Measurements from ENCODE around the gene RNF220.

RNF220 gene

GRCh38 chr1:44526295-44527073 lies 121.4 kb downstream of the RNF220 start:
- ChIA-PET CTCF (no interaction called here), POLR2A (no interaction called here)
- Histone ChIP-seq H3K4me1 (ENCODE audit: control insufficient read depth, insufficient read depth, low read length) (no peaks in the 10 kb centered on the region), H3K27ac (ENCODE audit: extremely low read depth, low read depth, low read length) (no peak overlapping the region), H3K36me3 (ENCODE audit: control insufficient read depth in 2 of 2, insufficient read depth in 1 of 2, low read length in 2 of 2) (no peaks in the 10 kb centered on the region), H3K9me3 (ENCODE audit: control insufficient read depth, insufficient read depth, low read depth, low read length) (no peaks in the 10 kb centered on the region), H3K4me3 (ENCODE audit: low read depth, low read length) (no peak overlapping the region)
- TF ChIP-seq PRDM1 (tag by site-specific recombination; IDR thresholded peaks at IDR 0.05) (peak; percentile 84), YY1 (tag by site-specific recombination; IDR thresholded peaks at IDR 0.05) (no peak), BCL11B (tag by site-specific recombination; IDR thresholded peaks at IDR 0.05; ENCODE audit: low read depth) (no peak), ZNF626 (tag by site-specific recombination; IDR thresholded peaks at IDR 0.05) (no peak), ZNF843 (tag by site-specific recombination; IDR thresholded peaks at IDR 0.05) (no peak)

DNA sequence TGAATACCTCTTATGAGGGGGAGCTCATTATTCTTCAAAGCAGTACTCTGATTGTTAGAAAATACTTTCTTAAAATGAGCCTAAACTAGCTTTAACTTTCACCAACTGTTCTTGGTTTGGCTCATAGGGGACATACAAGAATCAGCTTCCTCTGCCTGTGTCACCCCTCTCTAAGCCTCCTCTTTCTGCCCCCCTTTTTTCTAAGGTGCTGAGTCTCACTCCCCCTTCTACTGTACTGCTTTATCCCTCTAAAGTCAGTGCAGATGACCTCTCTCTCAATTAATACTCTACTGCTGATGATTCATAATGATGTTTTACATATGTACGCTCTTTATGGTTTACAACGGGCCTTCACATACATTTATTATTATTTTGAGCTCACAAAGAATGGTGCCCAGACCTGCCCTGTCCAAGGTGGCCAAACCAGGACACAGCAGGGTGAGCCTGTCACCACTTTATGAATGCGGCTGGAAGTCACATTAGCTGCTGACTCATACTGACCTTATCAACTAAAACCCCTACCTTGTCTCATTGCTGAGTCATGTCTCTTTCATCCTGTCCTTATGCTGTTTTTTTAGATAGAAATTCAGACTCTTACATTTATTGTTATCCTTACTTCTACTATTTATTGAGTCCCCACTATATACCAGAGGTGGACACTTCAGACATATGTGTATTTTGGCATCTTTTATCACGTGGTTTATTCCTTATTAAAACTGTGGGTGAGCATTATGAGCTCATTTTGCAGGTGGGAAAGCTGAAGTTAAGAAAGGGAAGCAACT lies 126.9 kb downstream of the RNF220 start:
- no peaks in the 10 kb centered on the region for H3K4me1 ChIP-seq (ENCODE audit: control insufficient read depth, insufficient read depth, low read length)
- H3K36me3 ChIP-seq (ENCODE audit: control insufficient read depth in 2 of 2, insufficient read depth in 1 of 2, low read length in 2 of 2), result no peaks in the 10 kb centered on the region
- ChIA-PET POLR2A (no interaction called here), CTCF (interaction anchor here (0.6 to 0.9 kb wide), 4 partner anchors 16 to 41 kb away, joined by 3 to 4 read pairs (median 3); no protein-coding TSS in a partner anchor)
- H3K27ac ChIP-seq (ENCODE audit: extremely low read depth, low read depth, low read length), result no peak overlapping the region
- H3K9me3 ChIP-seq (ENCODE audit: control insufficient read depth, insufficient read depth, low read depth, low read length), result no peaks in the 10 kb centered on the region
- H3K4me3 ChIP-seq (ENCODE audit: low read depth, low read length), result no peak overlapping the region
- TF ChIP-seq ZNF48 (tag by site-specific recombination; IDR thresholded peaks at IDR 0.05), result no peak
- TF ChIP-seq PRDM1 (tag by site-specific recombination; IDR thresholded peaks at IDR 0.05), result 0 out of 2 replicates have a peak, but pooled peaks have one; percentile 14
- TF ChIP-seq FEZF1 (tag by site-specific recombination; IDR thresholded peaks at IDR 0.05), result no peak
- peak; percentile 44 for TF ChIP-seq ZNF366 (tag by site-specific recombination; conservative IDR thresholded peaks at IDR 0.05)
- TF ChIP-seq SP7 (tag by site-specific recombination; IDR thresholded peaks at IDR 0.05), result peak; percentile 67
- TF ChIP-seq ZNF530 (tag by site-specific recombination; IDR thresholded peaks at IDR 0.05; ENCODE audit: low read depth), result no peak
- 0 out of 2 replicates have a peak, but pooled peaks have one; percentile 37 for TF ChIP-seq BCL11A (tag by site-specific recombination; IDR thresholded peaks at IDR 0.05; ENCODE audit: low read depth)
- TF ChIP-seq ZNF670 (tag by site-specific recombination; IDR thresholded peaks at IDR 0.05; ENCODE audit: low read depth), result no peak
- peak; percentile 77; the same call in 1 of the 2 replicates for TF ChIP-seq ZEB2 (tag by site-specific recombination; IDR thresholded peaks at IDR 0.05)
- TF ChIP-seq ZNF600 (tag by site-specific recombination; IDR thresholded peaks at IDR 0.05), result 0 out of 2 replicates have a peak, but pooled peaks have one; percentile 23
- no peak for TF ChIP-seq GFI1B (tag by site-specific recombination; IDR thresholded peaks at IDR 0.05)
- TF ChIP-seq ZNF639 (tag by site-specific recombination; IDR thresholded peaks at IDR 0.05), result no peak
- TF ChIP-seq WT1 (tag by site-specific recombination; IDR thresholded peaks at IDR 0.05), result no peak
- TF ChIP-seq ZNF521 (tag by site-specific recombination; IDR thresholded peaks at IDR 0.05), result no peak
- TF ChIP-seq ZNF202 (tag by site-specific recombination; IDR thresholded peaks at IDR 0.05; ENCODE audit: borderline replicate concordance), result no peak
- no peak for TF ChIP-seq ZNF610 (tag by site-specific recombination; IDR thresholded peaks at IDR 0.05; ENCODE audit: borderline replicate concordance)
- TF ChIP-seq SETDB1 (IDR thresholded peaks at IDR 0.05; ENCODE audit: insufficient read length, low read length), result peak; percentile 63
- no peak for TF ChIP-seq ZFHX2 (tag by site-specific recombination; conservative IDR thresholded peaks at IDR 0.05)
- TF ChIP-seq, protein P1, sequence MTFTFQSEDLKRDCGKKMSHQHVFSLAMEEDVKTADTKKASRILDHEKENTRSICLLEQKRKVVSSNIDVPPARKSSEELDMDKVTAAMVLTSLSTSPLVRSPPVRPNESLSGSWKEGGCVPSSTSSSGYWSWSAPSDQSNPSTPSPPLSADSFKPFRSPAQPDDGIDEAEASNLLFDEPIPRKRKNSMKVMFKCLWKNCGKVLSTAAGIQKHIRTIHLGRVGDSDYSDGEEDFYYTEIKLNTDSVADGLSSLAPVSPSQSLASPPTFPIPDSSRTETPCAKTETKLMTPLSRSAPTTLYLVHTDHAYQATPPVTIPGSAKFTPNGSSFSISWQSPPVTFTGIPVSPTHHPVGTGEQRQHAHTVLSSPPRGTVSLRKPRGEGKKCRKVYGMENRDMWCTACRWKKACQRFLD (tag by site-specific recombination; IDR thresholded peaks at IDR 0.05), result no peak
- TF ChIP-seq, protein P2, sequence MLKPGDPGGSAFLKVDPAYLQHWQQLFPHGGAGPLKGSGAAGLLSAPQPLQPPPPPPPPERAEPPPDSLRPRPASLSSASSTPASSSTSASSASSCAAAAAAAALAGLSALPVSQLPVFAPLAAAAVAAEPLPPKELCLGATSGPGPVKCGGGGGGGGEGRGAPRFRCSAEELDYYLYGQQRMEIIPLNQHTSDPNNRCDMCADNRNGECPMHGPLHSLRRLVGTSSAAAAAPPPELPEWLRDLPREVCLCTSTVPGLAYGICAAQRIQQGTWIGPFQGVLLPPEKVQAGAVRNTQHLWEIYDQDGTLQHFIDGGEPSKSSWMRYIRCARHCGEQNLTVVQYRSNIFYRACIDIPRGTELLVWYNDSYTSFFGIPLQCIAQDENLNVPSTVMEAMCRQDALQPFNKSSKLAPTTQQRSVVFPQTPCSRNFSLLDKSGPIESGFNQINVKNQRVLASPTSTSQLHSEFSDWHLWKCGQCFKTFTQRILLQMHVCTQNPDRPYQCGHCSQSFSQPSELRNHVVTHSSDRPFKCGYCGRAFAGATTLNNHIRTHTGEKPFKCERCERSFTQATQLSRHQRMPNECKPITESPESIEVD (tag by site-specific recombination; IDR thresholded peaks at IDR 0.05), result peak; percentile 49; the same call in 1 of the 2 replicates
- no peak for TF ChIP-seq ZNF2 (tag by site-specific recombination; IDR thresholded peaks at IDR 0.05)
- TF ChIP-seq ZNF629 (tag by site-specific recombination; IDR thresholded peaks at IDR 0.05), result peak; percentile 63
- no peak for TF ChIP-seq ZNF776 (tag by site-specific recombination; IDR thresholded peaks at IDR 0.05; ENCODE audit: borderline replicate concordance)
- peak; percentile 26; the same call in 1 of the 2 replicates for TF ChIP-seq ZFP69B (tag by site-specific recombination; IDR thresholded peaks at IDR 0.05)
- TF ChIP-seq ZNF585B (tag by site-specific recombination; IDR thresholded peaks at IDR 0.05), result no peak
